Measurements from ENCODE around the gene LSAMP.
"Not testable (repeated sequence)": the region's sequence is repeated elsewhere in the genome, so short reads cannot be mapped to it uniquely, and the experiment has no call there.

LSAMP gene

GRCh38 chr3:115783938-115784738 lies 661.1 kb downstream of the LSAMP start:
- DNase-seq: peak; percentile 92

- not testable (repeated sequence) for DNase-seq
Observed at GRCh38 chr3:115783426-115783825, 661.9 kb downstream of the LSAMP start.

- no peak for DNase-seq
Observed at GRCh38 chr3:115779011-115779410, 666.3 kb downstream of the LSAMP start.

GRCh38 chr3:115772951-115773350 lies 672.3 kb downstream of the LSAMP start:
- DNase-seq: no peak

- DNase-seq: no peak
Observed at GRCh38 chr3:115768661-115769060, 676.6 kb downstream of the LSAMP start.

- no peak for DNase-seq
Observed at GRCh38 chr3:115766587-115767482, 678.5 kb downstream of the LSAMP start.

- DNase-seq: no peak
Observed at GRCh38 chr3:115761927-115762305, 683.4 kb downstream of the LSAMP start.

- DNase-seq: no peak
Observed at GRCh38 chr3:115760716-115761115, 684.6 kb downstream of the LSAMP start.

- no peak for DNase-seq
Observed at GRCh38 chr3:115758076-115758763, 687.1 kb downstream of the LSAMP start.

GRCh38 chr3:115752978-115753377 lies 692.3 kb downstream of the LSAMP start:
- not testable (repeated sequence) for DNase-seq

Data from CD4-positive, alpha-beta T cell treated with Interleukin-17A for 1 hour (primary cell).